Kidney (tissue), 14 donors: Measurements from ENCODE around the gene CFP. TPM values are rescaled to one million over a fixed set of nuclear protein-coding genes. Genes with fewer than 3 reads are reported as not detected.

Experiments used
- DNase-seq, 5 donors: peaks; one replicate each; pipeline ENCODE4 v3.0.0-alpha.2; 2013 to 2020
- FAIRE-seq: peaks from 2 replicates; lab custom pipeline; 2012; peaks lifted over from hg19 to GRCh38; lab: Jason Lieb, UNC
- H3K27ac ChIP-seq, 2 donors: one replicate each; pipeline ENCODE4 v1.7.0; 2013; ENCODE audit warnings: low read depth in 2 of 2, low read length in 2 of 2, inconsistent platforms in 1 of 2
- H3K27me3 ChIP-seq: one replicate; pipeline ENCODE4 v1.7.1; 2013; ENCODE audit warnings: low read length, inconsistent platforms; ENCODE audit not compliant: control insufficient read depth, insufficient read depth
- H3K36me3 ChIP-seq, 3 donors: one replicate each; pipeline versions ENCODE4 v1.7.0 to v1.7.1; 2013; ENCODE audit warnings: low read length in 3 of 3, control low read depth in 1 of 3, inconsistent platforms in 1 of 3; ENCODE audit not compliant: insufficient read depth in 3 of 3, control insufficient read depth in 2 of 3
- H3K4me1 ChIP-seq, 3 donors: one replicate each; pipeline versions ENCODE4 v1.7.0 to v1.7.1; 2013; ENCODE audit warnings: low read length in 3 of 3, inconsistent platforms in 1 of 3, low read depth in 1 of 3; ENCODE audit not compliant: control insufficient read depth in 2 of 3, insufficient read depth in 2 of 3
- H3K4me3 ChIP-seq, 3 donors: one replicate each; pipeline versions ENCODE4 v1.7.0 to v1.8.1; 2013; ENCODE audit warnings: low read length in 3 of 3, control low read depth in 1 of 3, inconsistent platforms in 1 of 3
- H3K9ac ChIP-seq, 3 donors: one replicate each; pipeline versions ENCODE4 v1.7.0 to v1.7.1; 2013; ENCODE audit warnings: low read length in 3 of 3, control low read depth in 1 of 3, inconsistent platforms in 1 of 3
- H3K9me3 ChIP-seq, 3 donors: one replicate each; pipeline versions ENCODE4 v1.7.0 to v1.7.1; 2013; ENCODE audit warnings: low read length in 3 of 3, control low read depth in 1 of 3, inconsistent platforms in 1 of 3; ENCODE audit not compliant: control insufficient read depth in 2 of 3, insufficient read depth in 1 of 3
- intact Hi-C: fragments of 100-400 bp; cut with DNase I; formaldehyde crosslinking; loops from one replicate; pipeline ENCODE4 v1.11.1; 2022
- polyA plus RNA-seq: library from polyadenylated mRNA; stranded (reverse); fragments of 350-450 nt; fragmentation: Illumina TruSeq; extraction: RNeasy Lipid Tissue Mini Kit (QIAGEN cat#74804); gene quantifications from one replicate; pipeline ENCODE4 v1.2.3, GENCODE V29; 2014; ENCODE audit warnings: low read depth, low replicate concordance; ENCODE audit not compliant: insufficient read depth
- total RNA-seq: library from RNA; stranded (reverse); fragmentation: NEBNext Ultra II Directional; extraction: Animal tissue kit (Norgen Biotek cat#: 25700); gene quantifications from one replicate; pipeline ENCODE4 v1.2.1, GENCODE V29; 2021
- TF ChIP-seq, protein P1 (sequence below): IDR thresholded peaks from 3 replicates; pipeline ENCODE4 v1.5.1; 2012; ENCODE audit warnings: mild to moderate bottlenecking, moderate library complexity, borderline replicate concordance; ENCODE audit not compliant: insufficient read depth; ENCODE audit errors: extremely low read depth
- donor health status: control.
- donor health status: control.
- donor health status: control.
- donor health status: control.
- donor health status: control.
- donor health status: DM: yes; HTN: yes; CAD: no.
- donor health status: Normal renal cell carcinoma (clear cell type).

CFP gene
- total and polyA plus RNA-seq, 2 donors from 2014 or later, result 2.1 to 8.3 TPM

DNA sequence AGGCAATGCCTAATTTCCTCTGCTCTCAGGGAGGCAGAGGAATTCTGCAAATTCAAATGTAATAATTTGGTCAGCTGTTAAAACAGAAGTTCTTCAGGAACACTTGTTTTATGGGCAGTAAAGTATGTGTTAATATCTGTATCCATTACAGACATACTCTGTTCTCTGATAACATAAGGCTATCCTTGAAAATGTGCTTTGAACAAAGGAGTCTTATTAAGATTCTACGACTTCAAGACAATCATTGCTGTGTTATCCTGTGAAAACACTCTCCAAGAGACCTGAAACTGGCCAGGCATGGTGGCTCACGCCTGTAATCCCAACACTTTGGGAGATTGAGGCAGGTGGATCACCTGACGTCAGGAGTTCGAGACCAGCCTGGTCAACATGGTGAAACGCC, 1.9 kb upstream of the CFP start:
- H3K4me3 ChIP-seq, result no peak overlapping the region
- no peaks in the 10 kb centered on the region for H3K4me1 ChIP-seq
- DNase-seq (no peak), FAIRE-seq (no peak)
- TF ChIP-seq, protein P1, sequence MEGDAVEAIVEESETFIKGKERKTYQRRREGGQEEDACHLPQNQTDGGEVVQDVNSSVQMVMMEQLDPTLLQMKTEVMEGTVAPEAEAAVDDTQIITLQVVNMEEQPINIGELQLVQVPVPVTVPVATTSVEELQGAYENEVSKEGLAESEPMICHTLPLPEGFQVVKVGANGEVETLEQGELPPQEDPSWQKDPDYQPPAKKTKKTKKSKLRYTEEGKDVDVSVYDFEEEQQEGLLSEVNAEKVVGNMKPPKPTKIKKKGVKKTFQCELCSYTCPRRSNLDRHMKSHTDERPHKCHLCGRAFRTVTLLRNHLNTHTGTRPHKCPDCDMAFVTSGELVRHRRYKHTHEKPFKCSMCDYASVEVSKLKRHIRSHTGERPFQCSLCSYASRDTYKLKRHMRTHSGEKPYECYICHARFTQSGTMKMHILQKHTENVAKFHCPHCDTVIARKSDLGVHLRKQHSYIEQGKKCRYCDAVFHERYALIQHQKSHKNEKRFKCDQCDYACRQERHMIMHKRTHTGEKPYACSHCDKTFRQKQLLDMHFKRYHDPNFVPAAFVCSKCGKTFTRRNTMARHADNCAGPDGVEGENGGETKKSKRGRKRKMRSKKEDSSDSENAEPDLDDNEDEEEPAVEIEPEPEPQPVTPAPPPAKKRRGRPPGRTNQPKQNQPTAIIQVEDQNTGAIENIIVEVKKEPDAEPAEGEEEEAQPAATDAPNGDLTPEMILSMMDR, result no peak
- intact Hi-C loops, result no loop called here
- no peaks in the 10 kb centered on the region for H3K9me3 ChIP-seq
- H3K36me3 ChIP-seq, result peaks cover 0 to 7% (median 4%) of the 10 kb centered on the region in 3 donors
- H3K9ac ChIP-seq, result no peak overlapping the region
- no peaks in the 10 kb centered on the region for H3K27me3 ChIP-seq
- H3K27ac ChIP-seq, result no peak overlapping the region

DNA sequence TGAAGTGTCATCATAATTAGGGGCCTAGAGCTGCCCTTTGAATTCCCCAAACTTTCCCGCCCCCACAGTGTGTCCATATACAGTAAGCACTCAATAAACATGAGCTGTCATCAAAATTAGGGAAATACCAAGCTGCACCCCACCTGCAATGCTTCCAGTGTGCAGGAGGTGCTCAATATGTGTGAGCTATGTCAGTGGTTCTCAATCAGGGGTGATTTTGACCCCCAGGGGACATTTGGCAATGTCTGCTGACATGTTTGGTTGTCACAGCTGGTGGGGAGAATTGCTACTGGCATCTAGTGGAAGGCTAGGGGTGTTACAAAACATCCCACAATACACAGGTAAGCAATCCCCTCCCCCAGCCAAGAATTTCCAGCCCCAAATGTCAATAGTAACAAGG, 748 bp downstream of the CFP start:
- FAIRE-seq (no peak), DNase-seq (peak in 1 of 5 donors; percentile 29)
- H3K4me3 ChIP-seq, result no peak overlapping the region
- no peak overlapping the region for H3K9ac ChIP-seq
- H3K27ac ChIP-seq, result no peak overlapping the region
- H3K9me3 ChIP-seq, result no peaks in the 10 kb centered on the region
- H3K36me3 ChIP-seq, result no peaks in the 10 kb centered on the region
- TF ChIP-seq, protein P1, result no peak
- intact Hi-C loops, result no loop called here
- H3K4me1 ChIP-seq, result no peaks in the 10 kb centered on the region
- H3K27me3 ChIP-seq, result no peaks in the 10 kb centered on the region

GRCh38 chrX:47625365-47625764, 4.4 kb downstream of the CFP start:
- no peaks in the 10 kb centered on the region for H3K36me3 ChIP-seq
- no peaks in the 10 kb centered on the region for H3K27me3 ChIP-seq
- H3K4me3 ChIP-seq, result no peak overlapping the region
- TF ChIP-seq, protein P1, result no peak
- no peaks in the 10 kb centered on the region for H3K9me3 ChIP-seq
- FAIRE-seq, result no peak
- DNase-seq, result no peak
- intact Hi-C loops, result no loop called here
- H3K9ac ChIP-seq, result no peak overlapping the region
- no peaks in the 10 kb centered on the region for H3K4me1 ChIP-seq
- no peak overlapping the region for H3K27ac ChIP-seq

GRCh38 chrX:47623540-47624027, 6.1 kb downstream of the CFP start:
- Histone ChIP-seq H3K9ac (no peak overlapping the region), H3K4me1 (no peaks in the 10 kb centered on the region), H3K9me3 (no peaks in the 10 kb centered on the region), H3K27me3 (no peaks in the 10 kb centered on the region), H3K36me3 (no peaks in the 10 kb centered on the region), H3K27ac (no peak overlapping the region), H3K4me3 (peak overlapping the region in 1 of 3 donors; percentile 37)
- FAIRE-seq, result no peak
- TF ChIP-seq, protein P1, result no peak
- DNase-seq, result peak; percentile 77 to 87 (median 81)
- intact Hi-C loops, result no loop called here
